ENCODE measurements around the gene ZNF442. TPM values are rescaled to one million over a fixed set of nuclear protein-coding genes. Genes with fewer than 3 reads are reported as not detected.

Gene ZNF442
- total RNA-seq, 1 experiment from 2014 or later = 1.1 TPM

- DNase-seq (no peak), ATAC-seq (no peak)
- Histone ChIP-seq H3K4me1 (ENCODE audit: insufficient read depth, low read length) (no peaks in the 10 kb centered on the region), H3K9ac (ENCODE audit: low read length) (no peak overlapping the region), H3K36me3 (ENCODE audit: low read depth, low read length) (peaks cover 47% of the 10 kb centered on the region), H3K4me3 (ENCODE audit: low read length) (no peak overlapping the region), H3K9me2 (replicated peaks; ENCODE audit: low read length) (no peaks in the 10 kb centered on the region), H3K9me3 (ENCODE audit: low read length) (peaks cover 64% of the 10 kb centered on the region), H4K20me1 (ENCODE audit: low read length) (no peaks in the 10 kb centered on the region), H3K27ac (ENCODE audit: low read length) (no peak overlapping the region), H3K79me2 (ENCODE audit: low read length) (no peaks in the 10 kb centered on the region), H3K27me3 (ENCODE audit: low read length) (no peaks in the 10 kb centered on the region), H2AFZ (ENCODE audit: low read length) (no peak overlapping the region), H3K4me2 (ENCODE audit: low read length) (no peak overlapping the region), H3F3A (ENCODE audit: low read length, unreplicated experiment) (no peaks in the 10 kb centered on the region)
- ChIA-PET CTCF (no interaction called here), POLR2A (ENCODE audit: unreplicated experiment) (no interaction called here)
- no TSS peak for BruUV-seq (replicated peaks)
- no peak for TF ChIP-seq EZH2phosphoT487 (IDR thresholded peaks at IDR 0.05; ENCODE audit: borderline replicate concordance, low read length)
- TF ChIP-seq EZH2 (IDR thresholded peaks at IDR 0.05; ENCODE audit: low read length, unreplicated experiment) = no peak
- TF ChIP-seq CTCF (conservative IDR thresholded peaks at IDR 0.05; ENCODE audit: low read depth, low read length) = no peak
- intact Hi-C loops (cut with micrococcal nuclease) = no loop called here
Measured at GRCh38 chr19:12380444-12380737, 14.9 kb upstream of the ZNF442 start.

GRCh38 chr19:12379732-12380443 is 14.4 kb upstream of the ZNF442 start:
- H3K4me2 ChIP-seq (ENCODE audit: low read length) = no peak overlapping the region
- CTCF ChIA-PET = no interaction called here
- no peaks in the 10 kb centered on the region for H3K27me3 ChIP-seq (ENCODE audit: low read length)
- no peaks in the 10 kb centered on the region for H3F3A ChIP-seq (ENCODE audit: low read length, unreplicated experiment)
- H3K9me2 ChIP-seq (replicated peaks; ENCODE audit: low read length) = no peaks in the 10 kb centered on the region
- no peaks in the 10 kb centered on the region for H3K4me1 ChIP-seq (ENCODE audit: insufficient read depth, low read length)
- H3K9me3 ChIP-seq (ENCODE audit: low read length) = peaks cover 60% of the 10 kb centered on the region
- ATAC-seq (no peak), DNase-seq (no peak)
- no peak overlapping the region for H3K4me3 ChIP-seq (ENCODE audit: low read length)
- POLR2A ChIA-PET (ENCODE audit: unreplicated experiment) = no interaction called here
- H3K27ac ChIP-seq (ENCODE audit: low read length) = no peak overlapping the region
- no peak for TF ChIP-seq EZH2phosphoT487 (IDR thresholded peaks at IDR 0.05; ENCODE audit: borderline replicate concordance, low read length)
- TF ChIP-seq EZH2 (IDR thresholded peaks at IDR 0.05; ENCODE audit: low read length, unreplicated experiment) = no peak
- TF ChIP-seq CTCF (conservative IDR thresholded peaks at IDR 0.05; ENCODE audit: low read depth, low read length) = no peak
- H3K79me2 ChIP-seq (ENCODE audit: low read length) = no peaks in the 10 kb centered on the region
- H2AFZ ChIP-seq (ENCODE audit: low read length) = no peak overlapping the region
- intact Hi-C loops (cut with micrococcal nuclease) = no loop called here
- H3K36me3 ChIP-seq (ENCODE audit: low read depth, low read length) = peaks cover 47% of the 10 kb centered on the region
- BruUV-seq (replicated peaks) = no TSS peak
- H4K20me1 ChIP-seq (ENCODE audit: low read length) = no peaks in the 10 kb centered on the region
- H3K9ac ChIP-seq (ENCODE audit: low read length) = no peak overlapping the region

- Histone ChIP-seq H3K9me2 (replicated peaks; ENCODE audit: low read length) (no peaks in the 10 kb centered on the region), H3F3A (ENCODE audit: low read length, unreplicated experiment) (no peaks in the 10 kb centered on the region), H3K4me2 (ENCODE audit: low read length) (no peak overlapping the region), H3K9ac (ENCODE audit: low read length) (no peak overlapping the region), H3K79me2 (ENCODE audit: low read length) (no peaks in the 10 kb centered on the region), H2AFZ (ENCODE audit: low read length) (no peak overlapping the region), H3K4me3 (ENCODE audit: low read length) (no peak overlapping the region), H3K4me1 (ENCODE audit: insufficient read depth, low read length) (no peaks in the 10 kb centered on the region), H3K27me3 (ENCODE audit: low read length) (no peaks in the 10 kb centered on the region), H3K27ac (ENCODE audit: low read length) (no peak overlapping the region), H4K20me1 (ENCODE audit: low read length) (no peaks in the 10 kb centered on the region), H3K9me3 (ENCODE audit: low read length) (peaks cover 38% of the 10 kb centered on the region), H3K36me3 (ENCODE audit: low read depth, low read length) (peaks cover 2% of the 10 kb centered on the region; the same call in 1 of the 2 replicates)
- TF ChIP-seq EZH2phosphoT487 (IDR thresholded peaks at IDR 0.05; ENCODE audit: borderline replicate concordance, low read length) (no peak), CTCF (conservative IDR thresholded peaks at IDR 0.05; ENCODE audit: low read depth, low read length) (no peak), EZH2 (IDR thresholded peaks at IDR 0.05; ENCODE audit: low read length, unreplicated experiment) (no peak)
- CTCF ChIA-PET = no interaction called here
- POLR2A ChIA-PET (ENCODE audit: unreplicated experiment) = interaction anchor here (0.6 kb wide), 1 partner anchor 607 kb away, joined by 3 read pairs; the partner anchor contains the start of gene ZNF441
- no TSS peak for BruUV-seq (replicated peaks)
- DNase-seq (no peak), ATAC-seq (no peak)
- intact Hi-C loops (cut with micrococcal nuclease) = no loop called here
Measured at GRCh38 chr19:12374026-12374425, 8.5 kb upstream of the ZNF442 start.
